Activated CD4-positive, alpha-beta memory T cell treated with anti-CD3 and anti-CD28 coated beads for 36 hours (primary cell): ENCODE measurements around the gene TMEM18. TPM values are rescaled to one million over a fixed set of nuclear protein-coding genes. Genes with fewer than 3 reads are reported as not detected.

Experiments used
- CTCF ChIA-PET: fragments of 350-600 bp; sonication (Branson Sonifier 250); formaldehyde crosslinking; loops from one replicate; lab custom pipeline; 2021; ENCODE audit warnings: antibody characterized with exemption, inconsistent platforms; lab: Charles Lee
- POLR2A ChIA-PET: fragments of 350-600 bp; sonication (Branson Sonifier 250); formaldehyde crosslinking; loops from one replicate; lab custom pipeline; 2021; ENCODE audit warnings: antibody characterized with exemption; lab: Charles Lee
- DNase-seq: peaks from one replicate; pipeline ENCODE4 v3.0.0-alpha.2; 2020
- H3K27ac Mint-ChIP-seq: one replicate; pipeline ENCODE4 v1.8.0; 2021; ENCODE audit warnings: mixed read lengths
- H3K27me3 Mint-ChIP-seq: one replicate; pipeline ENCODE4 v1.8.0; 2021; ENCODE audit warnings: mixed read lengths
- H3K36me3 Mint-ChIP-seq: one replicate; pipeline ENCODE4 v1.8.0; 2021; ENCODE audit warnings: mixed read lengths
- H3K4me1 Mint-ChIP-seq: one replicate; pipeline ENCODE4 v1.8.0; 2021; ENCODE audit warnings: low read depth, mixed read lengths
- H3K4me3 Mint-ChIP-seq: one replicate; pipeline ENCODE4 v1.8.0; 2021; ENCODE audit warnings: mild to moderate bottlenecking, mixed read lengths
- H3K9me3 Mint-ChIP-seq: one replicate; pipeline ENCODE4 v1.8.0; 2021; ENCODE audit warnings: mixed read lengths
- intact Hi-C: fragments of 100-400 bp; cut with micrococcal nuclease; formaldehyde crosslinking; loops from one replicate; pipeline ENCODE4 v1.15.1; 2023
- total RNA-seq, 2 experiments: library from RNA; stranded (reverse); gene quantifications; one replicate each; pipeline ENCODE4 v1.2.3, GENCODE V29; 2021

The TMEM18 gene
- total RNA-seq, 2 experiments from 2014 or later = 20.8 to 21.8 TPM

GRCh38 chr2:656676-657075, 20.5 kb downstream of the TMEM18 start:
- Mint-ChIP-seq H3K9me3 (no peaks in the 10 kb centered on the region), H3K36me3 (no peaks in the 10 kb centered on the region)
- CTCF ChIA-PET = no interaction called here

GRCh38 chr2:655626-656025, 21.6 kb downstream of the TMEM18 start:
- H3K36me3 Mint-ChIP-seq = no peaks in the 10 kb centered on the region
- H3K4me1 Mint-ChIP-seq = peaks cover 21% of the 10 kb centered on the region
- no peak for DNase-seq
- CTCF ChIA-PET = no interaction called here
- H3K27ac Mint-ChIP-seq = no peak overlapping the region
- H3K27me3 Mint-ChIP-seq = peaks cover 2% of the 10 kb centered on the region
- POLR2A ChIA-PET = no interaction called here
- no peak overlapping the region for H3K4me3 Mint-ChIP-seq
- intact Hi-C loops = no loop called here
- H3K9me3 Mint-ChIP-seq = no peaks in the 10 kb centered on the region

More at GRCh38 chr2:656676-657075, 20.5 kb downstream of the TMEM18 start:
- intact Hi-C loops = no loop called here
- Mint-ChIP-seq H3K27me3 (peaks cover 2% of the 10 kb centered on the region), H3K27ac (no peak overlapping the region), H3K4me1 (peaks cover 26% of the 10 kb centered on the region), H3K4me3 (no peak overlapping the region)
- POLR2A ChIA-PET = no interaction called here
- no peak for DNase-seq

- ChIA-PET POLR2A (no interaction called here), CTCF (no interaction called here)
- Mint-ChIP-seq H3K4me3 (no peak overlapping the region), H3K27me3 (peaks cover 2% of the 10 kb centered on the region), H3K9me3 (no peaks in the 10 kb centered on the region), H3K27ac (no peak overlapping the region), H3K36me3 (no peaks in the 10 kb centered on the region), H3K4me1 (peaks cover 21% of the 10 kb centered on the region)
- no peak for DNase-seq
- intact Hi-C loops = no loop called here
These were observed 22.3 kb downstream of the TMEM18 start for GRCh38 chr2:654896-655295.

GRCh38 chr2:653645-654425, 23.4 kb downstream of the TMEM18 start:
- H3K36me3 Mint-ChIP-seq = no peaks in the 10 kb centered on the region
- POLR2A ChIA-PET = no interaction called here
- no peak for DNase-seq
- no peaks in the 10 kb centered on the region for H3K27me3 Mint-ChIP-seq
- no peak overlapping the region for H3K4me3 Mint-ChIP-seq
- intact Hi-C loops = no loop called here
- H3K27ac Mint-ChIP-seq = no peak overlapping the region
- H3K4me1 Mint-ChIP-seq = peaks cover 21% of the 10 kb centered on the region
- H3K9me3 Mint-ChIP-seq = no peaks in the 10 kb centered on the region
- CTCF ChIA-PET = no interaction called here

GRCh38 chr2:652881-653480, 24.2 kb downstream of the TMEM18 start:
- ChIA-PET CTCF (no interaction called here), POLR2A (no interaction called here)
- Mint-ChIP-seq H3K4me3 (no peak overlapping the region), H3K4me1 (peaks cover 21% of the 10 kb centered on the region), H3K9me3 (no peaks in the 10 kb centered on the region), H3K36me3 (no peaks in the 10 kb centered on the region), H3K27ac (no peak overlapping the region), H3K27me3 (no peaks in the 10 kb centered on the region)
- DNase-seq = peak; percentile 4
- intact Hi-C loops = no loop called here

GRCh38 chr2:651951-652373, 25.2 kb downstream of the TMEM18 start:
- intact Hi-C loops = no loop called here
- no peak for DNase-seq
- Mint-ChIP-seq H3K36me3 (no peaks in the 10 kb centered on the region), H3K27me3 (no peaks in the 10 kb centered on the region), H3K4me1 (peaks cover 21% of the 10 kb centered on the region), H3K27ac (no peak overlapping the region), H3K4me3 (no peak overlapping the region), H3K9me3 (no peaks in the 10 kb centered on the region)
- ChIA-PET POLR2A (no interaction called here), CTCF (no interaction called here)

GRCh38 chr2:650343-651310, 26.6 kb downstream of the TMEM18 start:
- intact Hi-C loops = no loop called here
- DNase-seq = no peak
- H3K27ac Mint-ChIP-seq = no peak overlapping the region
- H3K4me1 Mint-ChIP-seq = peaks cover 9% of the 10 kb centered on the region
- H3K27me3 Mint-ChIP-seq = peaks cover 3% of the 10 kb centered on the region
- H3K4me3 Mint-ChIP-seq = no peak overlapping the region
- ChIA-PET CTCF (interaction anchor here (1.3 kb wide), 1 partner anchor 14 kb away, joined by 4 read pairs; no protein-coding TSS in a partner anchor), POLR2A (no interaction called here)
- H3K9me3 Mint-ChIP-seq = no peaks in the 10 kb centered on the region
- no peaks in the 10 kb centered on the region for H3K36me3 Mint-ChIP-seq

- POLR2A ChIA-PET = no interaction called here
- no peaks in the 10 kb centered on the region for H3K36me3 Mint-ChIP-seq
- H3K27ac Mint-ChIP-seq = no peak overlapping the region
- peaks cover 3% of the 10 kb centered on the region for H3K27me3 Mint-ChIP-seq
- DNase-seq = peak; percentile 7
- CTCF ChIA-PET = interaction anchor here (1.3 kb wide), 1 partner anchor 13 kb away, joined by 4 read pairs; no protein-coding TSS in a partner anchor
- H3K4me1 Mint-ChIP-seq = peaks cover 4% of the 10 kb centered on the region
- no peaks in the 10 kb centered on the region for H3K9me3 Mint-ChIP-seq
- no peak overlapping the region for H3K4me3 Mint-ChIP-seq
- intact Hi-C loops = no loop called here
These were observed 27.5 kb downstream of the TMEM18 start for GRCh38 chr2:649426-650342.

- intact Hi-C loops = no loop called here
- ChIA-PET POLR2A (no interaction called here), CTCF (no interaction called here)
- H3K4me3 Mint-ChIP-seq = no peak overlapping the region
- peak; percentile 3 for DNase-seq
- H3K4me1 Mint-ChIP-seq = peaks cover 4% of the 10 kb centered on the region
- no peaks in the 10 kb centered on the region for H3K9me3 Mint-ChIP-seq
- H3K27me3 Mint-ChIP-seq = peaks cover 8% of the 10 kb centered on the region
- no peak overlapping the region for H3K27ac Mint-ChIP-seq
- no peaks in the 10 kb centered on the region for H3K36me3 Mint-ChIP-seq
These were observed 28.5 kb downstream of the TMEM18 start for GRCh38 chr2:648476-649424.

GRCh38 chr2:647691-648231, 29.4 kb downstream of the TMEM18 start:
- no peak overlapping the region for H3K27ac Mint-ChIP-seq
- peaks cover 8% of the 10 kb centered on the region for H3K27me3 Mint-ChIP-seq
- no peak overlapping the region for H3K4me3 Mint-ChIP-seq
- POLR2A ChIA-PET = no interaction called here
- intact Hi-C loops = no loop called here
- peak; percentile 6 for DNase-seq
- CTCF ChIA-PET = no interaction called here
- peaks cover 2% of the 10 kb centered on the region for H3K4me1 Mint-ChIP-seq
- H3K9me3 Mint-ChIP-seq = no peaks in the 10 kb centered on the region
- no peaks in the 10 kb centered on the region for H3K36me3 Mint-ChIP-seq
